Suprapubic skin (tissue), 4 donors: Measurements from ENCODE around the gene RRP12. TPM values are rescaled to one million over a fixed set of nuclear protein-coding genes. Genes with fewer than 3 reads are reported as not detected.

ENCODE experiments used
- DNase-seq, 2 donors: peaks; one replicate each; pipeline ENCODE4 v3.0.0-alpha.2; 2019; ENCODE audit warnings: low spot score in 2 of 2
- H3K27ac ChIP-seq: fragments of 200-600 bp; sonication (generic); one replicate; pipeline ENCODE4 v1.5.1; 2019
- H3K27me3 ChIP-seq: fragments of 200-600 bp; sonication (generic); one replicate; pipeline ENCODE4 v1.5.1; 2019
- H3K36me3 ChIP-seq: fragments of 200-600 bp; sonication (generic); one replicate; pipeline ENCODE4 v1.5.1; 2019
- H3K4me1 ChIP-seq: fragments of 200-600 bp; sonication (generic); one replicate; pipeline ENCODE4 v1.5.1; 2019
- H3K4me3 ChIP-seq: fragments of 200-600 bp; sonication (generic); one replicate; pipeline ENCODE4 v1.5.1; 2019; ENCODE audit warnings: mild to moderate bottlenecking
- H3K9me3 ChIP-seq: fragments of 200-600 bp; sonication (generic); one replicate; pipeline ENCODE4 v1.5.1; 2019
- CTCF ChIP-seq, 2 donors: fragments of 200-600 bp in 1 of 2; fragments of 450-650 bp in 1 of 2; sonication (generic) in 1 of 2; IDR thresholded peaks; one replicate each; pipeline ENCODE4 v1.5.1; 2016 to 2019; ENCODE audit warnings: antibody characterized with exemption in 2 of 2, mild to moderate bottlenecking in 1 of 2, moderate library complexity in 1 of 2
- EP300 ChIP-seq: sonication (generic); formaldehyde crosslinking; IDR thresholded peaks from one replicate; pipeline ENCODE4 v1.6.1; 2017; ENCODE audit warnings: antibody characterized with exemption
- POLR2A ChIP-seq, 2 donors: fragments of 450-650 bp; IDR thresholded peaks; one replicate each; pipeline ENCODE4 v1.6.1; 2017; ENCODE audit warnings: antibody characterized with exemption in 2 of 2, mild to moderate bottlenecking in 2 of 2, moderate library complexity in 2 of 2
- POLR2AphosphoS5 ChIP-seq, 3 donors: sonication (generic); formaldehyde crosslinking; IDR thresholded peaks; one replicate each; pipeline ENCODE4 v1.6.1; 2017; ENCODE audit warnings: antibody characterized with exemption in 3 of 3
- WGBS: methylation state at CpG from one replicate; pipeline ENCODE4 v1.1.5; 2018; 5-methylcytosine and 5-hydroxymethylcytosine counted together
- total RNA-seq, 4 donors: library from RNA; depleted of rRNA; stranded (reverse); fragments of >200 nt; gene quantifications; one replicate each; pipeline ENCODE4 v1.1.0, GENCODE V29; 2016

RRP12 gene
- 10 to 100 TPM; 24.5 to 49.3 (median 48.6) TPM for total RNA-seq

- WGBS: 0% methylated on average over 33 of the region's 39 CpGs
- no peaks in the 10 kb centered on the region for H3K27me3 ChIP-seq
- H3K36me3 ChIP-seq: peaks cover 16% of the 10 kb centered on the region
- peak; percentile 91 for DNase-seq
- H3K4me3 ChIP-seq: peak within 1 kb of the TSS; percentile 70
- TF ChIP-seq POLR2A (IDR thresholded peaks at IDR 0.05) (peak in 1 of 2 donors; percentile 55), EP300 (no peak), POLR2AphosphoS5 (IDR thresholded peaks at IDR 0.05) (peak in 2 of 3 donors; percentile 36 to 88), CTCF (IDR thresholded peaks at IDR 0.05) (no peak)
- H3K27ac ChIP-seq: peak within 1 kb of the TSS; percentile 65
- H3K4me1 ChIP-seq: peaks cover 13% of the 10 kb centered on the region
- no peaks in the 10 kb centered on the region for H3K9me3 ChIP-seq
Measured at GRCh38 chr10:97400665-97401454, at the start of gene RRP12. Gene RRP12 (minus strand): TSS chr10:97401340. CDS start chr10:97401231, 109 bp downstream.

GRCh38 chr10:97450828-97451227 is 49.7 kb upstream of the RRP12 start:
- no peak for TF ChIP-seq CTCF (IDR thresholded peaks at IDR 0.05)
- no peak for TF ChIP-seq POLR2A (IDR thresholded peaks at IDR 0.05)
- no peak for TF ChIP-seq POLR2AphosphoS5 (IDR thresholded peaks at IDR 0.05)
- no peak for TF ChIP-seq EP300

GRCh38 chr10:97445722-97446639 is 44.8 kb upstream of the RRP12 start, which contains the start of the genes EXOSC1 and ZDHHC16:
Gene EXOSC1 (minus strand): TSS chr10:97446006. CDS start chr10:97445985, 21 bp downstream.
Gene ZDHHC16 (plus strand): TSS chr10:97446175. CDS start chr10:97451676, 5,501 bp downstream.
- Histone ChIP-seq H3K36me3 (peaks cover 6% of the 10 kb centered on the region), H3K4me1 (peaks cover 50% of the 10 kb centered on the region), H3K9me3 (no peaks in the 10 kb centered on the region), H3K27me3 (no peaks in the 10 kb centered on the region), H3K4me3 (peak within 1 kb of the TSS; percentile 79), H3K27ac (peak within 1 kb of the TSS; percentile 67)
- DNase-seq: peak; percentile 94 to 95
- WGBS: 0% methylated on average over 37 of the region's 66 CpGs
- TF ChIP-seq EP300: no peak
- no peak for TF ChIP-seq POLR2A (IDR thresholded peaks at IDR 0.05)
- TF ChIP-seq CTCF (IDR thresholded peaks at IDR 0.05): no peak
- peak in 2 of 3 donors; percentile 36 to 54 for TF ChIP-seq POLR2AphosphoS5 (IDR thresholded peaks at IDR 0.05)

More at GRCh38 chr10:97450828-97451227, 49.7 kb upstream of the RRP12 start:
- peaks cover 30% of the 10 kb centered on the region for H3K36me3 ChIP-seq
- H3K27ac ChIP-seq: no peak overlapping the region
- no peak for DNase-seq
- H3K4me3 ChIP-seq: no peak overlapping the region
- H3K27me3 ChIP-seq: no peaks in the 10 kb centered on the region
- H3K4me1 ChIP-seq: peaks cover 58% of the 10 kb centered on the region
- 57% methylated on average over 2 of the region's 2 CpGs for WGBS
- no peaks in the 10 kb centered on the region for H3K9me3 ChIP-seq

GRCh38 chr10:97445357-97445721 is 44.2 kb upstream of the RRP12 start:
- peaks cover 45% of the 10 kb centered on the region for H3K4me1 ChIP-seq

More at GRCh38 chr10:97445357-97445721, 44.2 kb upstream of the RRP12 start:
- WGBS: 1% methylated on average over 13 of the region's 13 CpGs
- peak overlapping the region; percentile 67 for H3K27ac ChIP-seq
- peak overlapping the region; percentile 79 for H3K4me3 ChIP-seq
- TF ChIP-seq POLR2A (IDR thresholded peaks at IDR 0.05): no peak
- TF ChIP-seq EP300: no peak
- TF ChIP-seq POLR2AphosphoS5 (IDR thresholded peaks at IDR 0.05): no peak
- TF ChIP-seq CTCF (IDR thresholded peaks at IDR 0.05): no peak
- H3K27me3 ChIP-seq: no peaks in the 10 kb centered on the region
- peaks cover 11% of the 10 kb centered on the region for H3K36me3 ChIP-seq
- no peaks in the 10 kb centered on the region for H3K9me3 ChIP-seq
- no peak for DNase-seq
